ENCODE measurements around the gene DNAL4.
A peak's percentile ranks its signal among the peaks of the same experiment; 100 is the strongest.

DNAL4 gene

GRCh38 chr22:38744981-38745380, 49.0 kb downstream of the DNAL4 start:
- peak; percentile 37 for DNase-seq (ENCODE audit: extremely low read depth, low read depth)
- no peak for TF ChIP-seq CTCF (IDR thresholded peaks at IDR 0.05; ENCODE audit: low read depth, low read length, missing control alignments)
- H3K4me3 ChIP-seq (replicated peaks; ENCODE audit: low read depth, low read length) = no peak overlapping the region

GRCh38 chr22:38742176-38742942, 51.6 kb downstream of the DNAL4 start:
- TF ChIP-seq CTCF (IDR thresholded peaks at IDR 0.05; ENCODE audit: low read depth, low read length, missing control alignments) = no peak
- H3K4me3 ChIP-seq (replicated peaks; ENCODE audit: low read depth, low read length) = no peak overlapping the region
- no peak for DNase-seq (ENCODE audit: extremely low read depth, low read depth)

- no peak for TF ChIP-seq CTCF (IDR thresholded peaks at IDR 0.05; ENCODE audit: low read depth, low read length, missing control alignments)
- DNase-seq (ENCODE audit: extremely low read depth, low read depth) = no peak
- no peak overlapping the region for H3K4me3 ChIP-seq (replicated peaks; ENCODE audit: low read depth, low read length)
These were observed 52.4 kb downstream of the DNAL4 start for GRCh38 chr22:38741576-38741975.

GRCh38 chr22:38741166-38741565, 52.8 kb downstream of the DNAL4 start:
- TF ChIP-seq CTCF (IDR thresholded peaks at IDR 0.05; ENCODE audit: low read depth, low read length, missing control alignments) = no peak
- H3K4me3 ChIP-seq (replicated peaks; ENCODE audit: low read depth, low read length) = no peak overlapping the region
- DNase-seq (ENCODE audit: extremely low read depth, low read depth) = no peak

- H3K4me3 ChIP-seq (replicated peaks; ENCODE audit: low read depth, low read length) = no peak overlapping the region
- DNase-seq (ENCODE audit: extremely low read depth, low read depth) = no peak
- no peak for TF ChIP-seq CTCF (IDR thresholded peaks at IDR 0.05; ENCODE audit: low read depth, low read length, missing control alignments)
These were observed 53.2 kb downstream of the DNAL4 start for GRCh38 chr22:38740754-38741153.

GRCh38 chr22:38740116-38740723, 53.7 kb downstream of the DNAL4 start:
- no peak for DNase-seq (ENCODE audit: extremely low read depth, low read depth)
- no peak for TF ChIP-seq CTCF (IDR thresholded peaks at IDR 0.05; ENCODE audit: low read depth, low read length, missing control alignments)
- no peak overlapping the region for H3K4me3 ChIP-seq (replicated peaks; ENCODE audit: low read depth, low read length)
